ENCODE results near the gene SDE2.
"Not testable (repeated sequence)": the region's sequence is repeated elsewhere in the genome, so short reads cannot be mapped to it uniquely, and the experiment has no call there.

The SDE2 gene

GRCh38 chr1:225974454-225974853 is 24.7 kb downstream of the SDE2 start:
- DNase-seq = no peak

GRCh38 chr1:225973158-225973557 is 26.0 kb downstream of the SDE2 start:
- DNase-seq = no peak

DNA sequence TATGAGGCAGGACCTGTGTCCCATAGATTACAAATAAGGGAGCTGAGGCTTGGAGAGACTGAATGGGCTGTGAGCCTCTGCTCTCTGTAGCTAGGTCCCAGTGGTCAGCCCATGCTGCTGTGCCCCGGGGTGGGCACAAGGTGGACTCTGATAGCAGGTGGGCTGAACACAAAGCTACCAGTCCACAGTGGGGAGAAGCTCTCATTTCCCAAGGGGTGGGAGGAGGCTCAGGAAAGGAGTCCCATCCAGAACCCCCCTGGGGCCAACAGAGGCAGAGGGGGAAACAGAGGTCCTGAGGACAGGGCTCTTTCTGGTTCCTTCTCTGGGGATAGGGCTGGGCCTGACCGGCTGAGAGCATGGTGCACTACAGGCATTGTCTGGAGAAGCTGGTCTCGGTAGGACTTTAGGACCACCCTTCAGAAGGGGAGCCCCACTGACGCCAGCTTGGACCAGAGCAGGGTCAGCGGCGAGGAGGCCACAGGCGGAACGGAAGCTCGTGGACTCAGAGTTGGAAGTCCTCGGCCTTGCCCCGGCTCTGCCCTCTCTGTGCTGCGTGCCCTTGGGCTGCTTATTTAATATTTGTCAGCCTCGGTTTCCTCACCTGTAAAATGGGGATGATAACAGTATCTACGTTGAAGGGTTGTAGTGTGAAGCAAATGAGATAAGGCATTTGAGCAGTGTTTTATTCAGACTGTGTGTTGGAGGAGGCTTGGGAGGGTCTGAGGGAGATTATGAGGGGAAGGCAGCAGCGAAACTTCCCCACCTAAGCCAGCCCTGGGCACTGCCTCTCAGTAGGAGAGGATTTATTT is 26.6 kb downstream of the SDE2 start:
- DNase-seq = no peak

DNA sequence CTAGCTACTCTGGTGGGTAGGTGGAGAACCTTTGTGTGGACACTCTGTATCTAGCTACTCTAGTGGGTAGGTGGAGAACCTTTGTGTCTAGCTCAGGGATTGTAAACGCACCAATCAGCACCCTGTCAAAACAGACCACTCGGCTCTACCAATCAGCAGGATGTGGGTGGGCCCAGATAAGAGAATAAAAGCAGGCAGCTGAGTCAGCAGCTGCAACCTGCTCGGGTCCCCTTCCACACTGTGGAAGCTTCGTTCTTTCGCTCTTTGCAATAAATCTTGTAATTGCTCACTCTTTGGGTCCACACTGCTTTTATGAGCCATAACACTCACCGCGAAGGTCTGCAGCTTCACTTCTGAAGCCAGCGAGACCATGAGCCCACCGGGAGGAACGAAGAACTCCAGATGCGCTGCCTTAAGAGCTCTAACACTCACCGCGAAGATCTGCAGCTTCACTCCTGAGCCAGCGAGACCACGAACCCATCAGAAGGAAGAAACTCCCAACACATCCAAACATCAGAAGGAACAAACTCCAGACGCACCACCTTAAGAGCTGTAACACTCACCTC is 28.5 kb downstream of the SDE2 start:
- DNase-seq = not testable (repeated sequence)

GRCh38 chr1:225969751-225970150 is 29.4 kb downstream of the SDE2 start:
- not testable (repeated sequence) for DNase-seq

- DNase-seq = no peak
Measured at GRCh38 chr1:225965231-225965630, 33.9 kb downstream of the SDE2 start.

DNA sequence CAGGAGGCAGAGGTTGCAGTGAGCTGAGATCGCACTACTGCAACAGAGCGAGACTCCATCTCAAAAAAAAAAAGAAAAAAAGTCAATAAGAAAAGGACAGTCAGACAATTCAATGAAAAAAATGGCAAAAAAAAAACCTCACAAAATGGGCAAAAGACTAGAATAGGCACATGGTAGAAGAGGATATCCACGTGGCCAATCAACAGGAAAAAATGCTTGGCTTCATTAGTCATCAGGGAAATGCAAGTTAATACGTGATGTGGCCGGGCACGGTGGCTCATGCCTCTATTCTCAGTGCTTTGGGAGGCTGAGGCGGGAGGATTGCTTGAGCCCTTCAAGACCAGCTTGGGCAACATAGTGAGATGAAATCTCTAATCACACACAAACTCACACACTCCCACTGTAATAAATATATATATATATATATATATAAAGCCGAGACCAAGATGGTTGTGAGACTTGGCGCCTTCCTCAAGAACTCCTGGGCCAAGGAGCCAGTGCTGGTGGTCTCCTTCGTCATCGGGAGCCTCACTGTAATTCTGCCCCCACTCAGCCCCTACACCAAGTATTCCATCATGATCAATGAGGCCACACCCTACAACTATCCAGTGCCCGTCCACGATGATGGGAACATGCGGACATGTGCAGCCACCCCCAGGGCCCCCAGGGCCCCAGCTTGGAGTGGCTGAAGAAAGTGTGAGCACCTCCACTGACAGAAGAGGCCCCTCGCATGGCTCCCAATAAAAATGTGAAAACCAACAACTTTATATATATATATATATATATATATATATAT is 35.2 kb downstream of the SDE2 start:
- DNase-seq = no peak

GRCh38 chr1:225962440-225962975 is 36.6 kb downstream of the SDE2 start:
- DNase-seq = no peak

DNA sequence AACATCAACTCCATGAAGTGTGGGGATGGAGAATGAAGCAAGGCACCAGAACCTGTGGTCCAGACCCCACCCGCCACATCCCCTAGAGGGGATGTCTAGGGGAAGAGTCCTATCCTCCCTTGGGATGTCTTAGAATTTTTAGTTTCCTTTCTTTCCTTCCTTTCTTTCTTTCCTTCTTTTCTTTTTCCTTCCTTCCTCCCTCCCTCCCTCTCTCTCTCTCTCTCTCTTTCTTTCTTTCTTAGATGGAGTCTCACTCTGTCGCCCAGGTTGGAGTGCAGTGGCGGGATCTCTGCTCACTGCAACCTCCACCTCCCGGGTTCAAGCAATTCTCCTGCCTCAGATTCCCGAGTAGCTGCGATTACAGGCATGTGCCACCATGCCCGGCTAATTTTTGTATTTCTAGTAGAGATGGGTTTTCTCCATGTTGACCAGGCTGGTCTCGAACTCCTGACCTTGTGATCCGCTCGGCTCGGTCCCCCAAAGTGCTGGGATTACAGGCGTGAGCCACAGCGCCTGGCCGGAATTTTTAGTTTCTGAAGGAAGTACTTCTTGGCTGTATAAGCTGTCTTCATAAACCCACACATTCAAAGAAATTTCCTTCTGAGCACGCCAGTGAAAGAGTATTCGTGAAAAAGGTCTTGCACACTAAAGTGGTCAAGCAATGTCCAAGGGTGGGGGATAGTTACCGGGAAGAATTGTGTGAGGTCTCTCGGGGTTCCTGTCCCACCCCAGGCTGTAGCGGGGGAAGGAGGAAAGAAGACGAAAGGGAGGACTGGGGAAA is 37.3 kb downstream of the SDE2 start:
- DNase-seq = no peak

DNA sequence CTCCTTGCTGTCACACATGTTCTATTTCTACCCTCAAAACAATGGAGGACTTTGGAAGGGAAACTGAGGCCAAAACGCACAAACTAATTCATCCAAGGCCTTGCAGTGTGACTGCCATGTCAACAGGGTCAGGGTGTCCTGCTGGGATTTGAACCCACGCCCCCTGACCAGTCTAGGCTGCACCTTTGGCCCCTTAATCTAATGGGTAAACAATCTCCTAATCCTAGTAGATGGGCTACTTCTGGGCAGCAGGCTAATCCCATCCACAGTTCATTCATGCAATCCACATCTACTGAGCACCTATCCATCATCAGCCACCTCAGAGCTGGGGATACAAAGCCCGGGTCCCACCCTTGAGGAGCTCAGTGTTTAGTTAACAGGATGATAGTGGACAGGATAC is 41.1 kb downstream of the SDE2 start:
- no peak for DNase-seq

DNA sequence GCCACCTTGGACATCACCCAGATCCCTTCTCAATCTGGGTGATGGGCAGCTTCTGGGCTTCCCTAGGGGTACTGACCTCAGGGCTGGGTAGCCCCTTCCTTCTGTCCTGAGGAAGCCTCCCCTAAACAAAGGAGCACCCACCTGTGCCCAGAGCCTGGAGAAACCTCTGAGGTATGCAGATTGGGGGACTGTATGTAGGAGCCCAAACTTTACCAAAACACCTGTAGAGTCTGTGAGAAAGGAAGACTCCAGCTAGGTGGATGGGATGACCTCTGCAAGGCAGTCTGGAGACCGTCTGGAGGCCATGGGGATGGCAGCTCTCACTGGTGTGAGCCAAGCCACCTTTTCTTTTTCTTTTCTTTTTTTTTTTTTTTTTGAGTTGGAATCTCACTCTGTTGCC is 44.4 kb downstream of the SDE2 start:
- DNase-seq = no peak

DNA sequence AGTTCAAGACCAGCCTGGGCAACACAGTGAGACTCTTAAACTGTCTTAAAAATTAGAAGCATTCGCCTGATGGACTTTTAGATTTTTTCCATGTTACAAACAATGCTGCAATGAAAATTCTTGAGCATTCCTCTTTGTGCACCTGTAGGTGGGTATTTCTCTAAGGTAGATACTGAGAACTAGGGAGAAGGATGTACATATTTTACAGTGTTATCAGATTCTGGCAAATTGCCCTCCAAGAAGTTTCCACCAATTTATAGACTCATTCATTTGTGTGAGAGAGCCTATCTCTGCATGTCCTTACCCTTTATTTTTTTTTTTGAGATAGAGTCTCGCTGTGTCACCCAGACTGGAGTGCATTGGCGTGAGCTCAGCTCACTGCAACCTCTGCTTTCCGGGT is 45.8 kb downstream of the SDE2 start:
- no peak for DNase-seq

DNA sequence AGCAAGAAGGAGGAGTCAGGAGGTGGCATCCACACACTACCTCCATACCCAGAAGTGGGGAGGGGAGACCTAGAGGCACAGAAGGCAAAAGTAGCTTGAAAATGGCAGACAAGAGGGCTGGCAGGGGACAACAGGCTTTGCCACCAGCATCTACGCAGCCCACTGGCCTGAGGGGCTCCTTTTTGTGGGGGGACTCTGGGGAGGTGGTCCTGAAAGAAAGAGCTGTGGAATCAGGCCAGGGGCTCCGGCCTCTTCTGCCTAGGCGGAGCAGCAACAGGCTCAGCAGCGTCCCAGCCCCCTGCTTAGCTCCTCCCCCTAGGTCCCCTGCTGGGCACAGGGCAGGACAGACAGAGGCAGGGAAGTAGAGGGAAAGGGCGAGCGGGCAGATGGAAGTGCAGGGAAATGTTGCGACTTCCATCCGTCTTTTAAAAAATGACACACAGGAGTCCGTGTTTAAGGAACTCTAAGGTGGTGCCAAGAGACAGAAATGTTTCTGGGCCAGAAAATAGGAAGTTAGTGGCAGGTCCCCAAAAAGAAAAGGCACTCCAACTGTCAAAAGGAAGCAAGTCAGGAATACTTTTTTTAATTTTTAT is 48.1 kb downstream of the SDE2 start:
- DNase-seq = no peak

GRCh38 chr1:225949041-225949440 is 50.1 kb downstream of the SDE2 start:
- no peak for DNase-seq

DNA sequence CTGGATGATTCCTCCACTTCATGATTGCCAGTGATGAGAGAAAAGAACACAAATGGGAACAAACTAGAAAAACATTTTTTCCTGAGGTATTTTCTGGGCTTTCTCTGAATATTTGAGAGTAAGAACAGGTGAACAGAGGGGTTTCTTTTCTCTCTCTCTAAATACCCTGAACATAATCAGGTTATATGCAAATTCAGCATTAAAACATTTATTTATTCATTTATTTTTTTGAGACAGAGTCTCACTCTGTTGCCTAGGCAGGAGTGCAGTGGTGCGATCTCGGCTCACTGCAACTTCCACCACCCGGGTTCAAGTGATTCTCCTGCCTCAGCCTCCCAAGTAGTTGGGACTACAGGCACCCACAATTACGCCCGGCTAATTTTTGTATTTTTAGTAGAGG is 52.3 kb downstream of the SDE2 start:
- no peak for DNase-seq

GRCh38 chr1:225946082-225946620 is 53.0 kb downstream of the SDE2 start:
- no peak for DNase-seq

DNA sequence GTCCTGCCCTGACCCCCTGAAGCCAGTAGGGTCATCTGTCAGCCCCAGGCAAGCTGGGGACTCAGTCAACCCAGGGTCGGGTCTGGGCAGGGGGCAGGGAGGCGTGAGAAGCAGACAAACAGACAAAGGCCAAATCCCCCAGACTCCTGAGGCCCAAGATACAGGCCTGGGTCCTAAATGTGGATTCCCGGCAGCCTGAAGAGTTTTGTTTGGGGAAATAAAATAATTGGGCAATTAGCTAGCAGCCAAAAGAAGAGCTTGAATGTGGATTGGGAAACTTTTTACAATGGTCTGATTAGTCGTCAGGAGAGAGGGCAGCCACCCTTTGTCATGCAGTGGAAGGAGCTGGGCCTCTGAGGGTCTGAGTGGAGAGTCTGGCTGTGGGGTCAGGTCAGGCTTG is 53.6 kb downstream of the SDE2 start:
- DNase-seq = no peak

- no peak for DNase-seq
Measured at GRCh38 chr1:225944951-225945350, 54.2 kb downstream of the SDE2 start.

DNA sequence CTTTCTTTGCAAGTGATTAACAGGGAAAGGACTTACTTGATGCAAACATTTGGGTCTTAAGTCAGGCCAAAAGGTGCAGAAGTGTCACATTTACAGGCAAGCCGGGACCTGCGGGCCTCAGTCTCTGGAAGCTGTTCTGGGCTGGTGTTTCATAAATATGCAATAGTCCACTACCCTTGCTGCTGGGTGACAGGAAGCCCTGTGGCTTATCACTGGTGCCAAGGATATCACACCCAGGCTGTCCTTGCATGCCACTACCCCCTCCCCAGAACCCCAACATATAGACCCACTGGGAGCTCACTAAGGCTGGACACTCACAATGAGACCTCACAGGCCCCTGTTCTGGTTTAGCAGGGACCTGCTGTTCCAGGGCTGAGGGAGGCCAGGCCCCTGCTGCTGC is 54.8 kb downstream of the SDE2 start:
- no peak for DNase-seq

DNA sequence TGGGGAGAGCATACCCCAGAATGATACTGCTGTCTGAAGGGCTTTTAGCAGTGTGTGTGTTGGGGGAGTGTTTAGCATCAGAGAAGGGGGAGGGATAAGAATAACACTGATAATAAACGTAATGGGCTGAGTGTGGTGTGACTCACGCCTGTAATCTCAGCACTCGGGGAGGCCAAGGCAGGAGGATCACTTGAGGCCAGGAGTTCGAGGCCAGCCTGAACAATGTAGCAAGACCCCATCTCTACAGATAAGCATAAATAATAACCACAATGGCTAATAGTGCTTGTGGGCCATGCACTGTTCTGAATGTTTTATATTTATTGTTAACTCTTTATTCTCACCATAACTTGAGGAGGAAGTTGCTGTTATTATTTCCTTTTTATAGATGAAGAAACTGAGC is 55.6 kb downstream of the SDE2 start:
- DNase-seq = no peak

DNA sequence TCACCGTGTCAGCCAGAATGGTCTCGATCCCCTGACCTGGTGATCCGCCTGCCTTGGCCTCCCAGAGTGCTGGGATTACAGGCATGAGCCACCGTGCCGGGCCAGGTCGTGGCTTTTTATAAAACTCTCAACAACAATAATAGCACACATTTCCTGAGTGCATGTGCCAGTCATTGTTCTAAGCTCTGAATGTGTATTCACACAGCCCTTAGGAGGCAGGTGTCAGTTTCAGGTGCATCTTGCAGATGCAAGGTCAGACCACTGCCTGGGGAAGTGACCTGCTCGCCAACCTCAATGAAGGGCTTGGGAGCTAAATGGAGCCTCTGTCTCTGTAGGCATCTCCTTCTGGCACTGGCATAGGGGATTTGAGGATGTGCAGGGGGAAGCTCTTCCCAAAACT is 56.6 kb downstream of the SDE2 start:
- no peak for DNase-seq

DNA sequence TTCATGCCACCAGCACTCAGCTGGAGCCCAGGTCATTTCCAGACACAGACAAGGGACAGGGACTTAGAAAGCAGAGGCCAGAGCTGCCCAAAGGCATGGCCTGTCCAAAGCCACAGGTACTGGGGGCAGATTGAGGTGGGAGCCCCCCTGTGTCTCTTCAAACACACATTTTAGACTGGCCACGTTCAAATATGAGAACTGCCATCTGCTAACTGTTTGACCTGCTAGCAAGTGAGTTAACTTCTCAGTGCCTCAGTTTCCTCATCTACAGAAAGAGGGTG is 57.3 kb downstream of the SDE2 start:
- no peak for DNase-seq

Data from GF-D8 (cell line).